GM23248 (cell line): ENCODE results near the gene CA11. TPM values are rescaled to one million over a fixed set of nuclear protein-coding genes. Genes with fewer than 3 reads are reported as not detected.
"Not testable (repeated sequence)": the region's sequence is repeated elsewhere in the genome, so short reads cannot be mapped to it uniquely, and the experiment has no call there.

Experiments
- DNase-seq: peaks from one replicate; pipeline ENCODE4 v3.0.0-alpha.2; 2015
- H2AFZ ChIP-seq: fragments of 200-600 bp; sonication (generic); 2 replicates; pipeline ENCODE4 v1.6.1; 2016; ENCODE audit warnings: antibody characterized with exemption
- H3F3A ChIP-seq: fragments of 200-600 bp; sonication (generic); 2 replicates; pipeline ENCODE4 v1.6.1; 2016; ENCODE audit warnings: mild to moderate bottlenecking, antibody characterized with exemption, mixed run types; ENCODE audit not compliant: insufficient read depth
- H3K27ac ChIP-seq: fragments of 200-600 bp; sonication (generic); 2 replicates; pipeline ENCODE4 v1.5.1; 2016; ENCODE audit warnings: mild to moderate bottlenecking
- H3K27me3 ChIP-seq: fragments of 200-600 bp; sonication (generic); replicated peaks from 2 replicates; pipeline ENCODE4 v1.6.1; 2016; ENCODE audit warnings: mild to moderate bottlenecking; ENCODE audit not compliant: insufficient read depth
- H3K36me3 ChIP-seq: fragments of 200-600 bp; sonication (generic); 2 replicates; pipeline ENCODE4 v1.6.1; 2016; ENCODE audit warnings: low read depth, mild to moderate bottlenecking
- H3K4me1 ChIP-seq: fragments of 200-600 bp; sonication (generic); 2 replicates; pipeline ENCODE4 v1.6.1; 2016; ENCODE audit warnings: mild to moderate bottlenecking; ENCODE audit not compliant: insufficient read depth
- H3K4me2 ChIP-seq: fragments of 200-600 bp; sonication (generic); one replicate; pipeline ENCODE4 v1.6.1; 2016; ENCODE audit warnings: mild to moderate bottlenecking; ENCODE audit not compliant: unreplicated experiment
- H3K4me3 ChIP-seq: fragments of 200-600 bp; sonication (generic); 2 replicates; pipeline ENCODE4 v1.5.1; 2016; ENCODE audit warnings: mild to moderate bottlenecking
- H3K79me2 ChIP-seq: fragments of 200-600 bp; sonication (generic); 2 replicates; pipeline ENCODE4 v1.6.1; 2016; ENCODE audit warnings: mild to moderate bottlenecking; ENCODE audit not compliant: insufficient read depth
- H3K9ac ChIP-seq: fragments of 200-600 bp; sonication (generic); 2 replicates; pipeline ENCODE4 v1.6.1; 2016; ENCODE audit warnings: mild to moderate bottlenecking
- H3K9me2 ChIP-seq: fragments of 200-600 bp; sonication (generic); 2 replicates; pipeline ENCODE4 v1.6.1; 2016; ENCODE audit warnings: mixed run types, mild to moderate bottlenecking, moderate library complexity; ENCODE audit not compliant: insufficient read depth
- H3K9me3 ChIP-seq: fragments of 200-600 bp; sonication (generic); one replicate; pipeline ENCODE4 v1.6.1; 2017; ENCODE audit warnings: low read depth
- H4K20me1 ChIP-seq: fragments of 200-600 bp; sonication (generic); 2 replicates; pipeline ENCODE4 v1.6.0; 2016; ENCODE audit not compliant: insufficient read depth
- EZH2 ChIP-seq: fragments of 200-600 bp; sonication (generic); IDR thresholded peaks from 2 replicates; pipeline ENCODE4 v1.6.1; 2018; ENCODE audit warnings: antibody characterized with exemption, mild to moderate bottlenecking; ENCODE audit not compliant: insufficient read depth, poor library complexity, severe bottlenecking
- EZH2phosphoT487 ChIP-seq: fragments of 200-600 bp; sonication (generic); IDR thresholded peaks from 2 replicates; pipeline ENCODE4 v1.6.1; 2018; ENCODE audit warnings: antibody characterized with exemption, moderate library complexity, mild to moderate bottlenecking, low read depth; ENCODE audit not compliant: insufficient read depth
- WGBS, 2 experiments: methylation state at CpG; one replicate each; pipeline ENCODE4 v1.1.6; 2015 to 2017; ENCODE audit warnings: low lambda C conversion rate in 2 of 2, low coverage in 1 of 2; ENCODE audit errors: missing lambda C conversion rate in 2 of 2; 5-methylcytosine and 5-hydroxymethylcytosine counted together
- in situ Hi-C: fragments of 300-500 bp; cut with MboI; formaldehyde crosslinking; loops from 2 replicates; pipeline ENCODE4 v1.15.0; 2020
- polyA plus RNA-seq: library from polyadenylated mRNA; unstranded; fragments of >200 nt; fragmentation: Nextera tagmentation; extraction: Ambion mirVana; gene quantifications from 2 replicates; pipeline ENCODE4 v1.2.1, GENCODE V29; 2016
- total RNA-seq: library from RNA; depleted of rRNA; stranded (reverse); fragments of >200 nt; shearing (Covaris generic); gene quantifications from 2 replicates; pipeline ENCODE4 v1.2.3, GENCODE V29; 2014

Gene CA11
- total and polyA plus RNA-seq, 2 experiments from 2014 or later, result 1.1 to 2.7 TPM

- H3K27me3 ChIP-seq, result no peaks in the 10 kb centered on the region
- no peaks in the 10 kb centered on the region for H3K36me3 ChIP-seq
- H3K9ac ChIP-seq, result peak overlapping the region; percentile 72
- no peaks in the 10 kb centered on the region for H3K79me2 ChIP-seq
- H3F3A ChIP-seq, result peaks cover 24% of the 10 kb centered on the region
- TF ChIP-seq EZH2phosphoT487 (no peak), EZH2 (no peak)
- peak overlapping the region; percentile 66 for H3K27ac ChIP-seq
- no peaks in the 10 kb centered on the region for H3K9me3 ChIP-seq
- in situ Hi-C loops, result no loop called here
- peaks cover 36% of the 10 kb centered on the region for H3K4me1 ChIP-seq
- WGBS, 2 experiments, result 68 to 72% methylated on average over 22 of the region's 22 CpGs
- H3K9me2 ChIP-seq, result no peaks in the 10 kb centered on the region
- no peaks in the 10 kb centered on the region for H4K20me1 ChIP-seq
- H2AFZ ChIP-seq, result peak overlapping the region; percentile 74
- peak; percentile 52 for DNase-seq
- peak overlapping the region; percentile 90 for H3K4me2 ChIP-seq
- H3K4me3 ChIP-seq, result no peak overlapping the region
Observed at GRCh38 chr19:48633148-48634035, 12.6 kb downstream of the CA11 start.

- Histone ChIP-seq H4K20me1 (no peaks in the 10 kb centered on the region), H3K36me3 (no peaks in the 10 kb centered on the region), H3K9ac (peak overlapping the region; percentile 72; the same call in 1 of the 2 replicates), H3K27me3 (no peaks in the 10 kb centered on the region), H3F3A (peaks cover 24% of the 10 kb centered on the region), H3K4me1 (peaks cover 35% of the 10 kb centered on the region), H2AFZ (no peak overlapping the region), H3K9me3 (no peaks in the 10 kb centered on the region), H3K4me3 (no peak overlapping the region), H3K4me2 (no peak overlapping the region), H3K9me2 (no peaks in the 10 kb centered on the region), H3K27ac (peak overlapping the region; percentile 47), H3K79me2 (no peaks in the 10 kb centered on the region)
- DNase-seq, result peak; percentile 71
- in situ Hi-C loops, result no loop called here
- TF ChIP-seq EZH2phosphoT487, result no peak
- no peak for TF ChIP-seq EZH2
Observed at GRCh38 chr19:48632692-48633147, 13.3 kb downstream of the CA11 start.

GRCh38 chr19:48632286-48632685, 13.7 kb downstream of the CA11 start:
- DNase-seq, H3K4me3 ChIP-seq, H3K9me2 ChIP-seq, H3K9me3 ChIP-seq, H3K27me3 ChIP-seq, H3K4me2 ChIP-seq, H4K20me1 ChIP-seq, H3K36me3 ChIP-seq, H3K79me2 ChIP-seq, H2AFZ ChIP-seq, in situ Hi-C loops: not testable (repeated sequence)
- 77 to 78% methylated on average over 11 of the region's 11 CpGs for WGBS, 2 experiments
- Histone ChIP-seq H3K4me1 (peaks cover 35% of the 10 kb centered on the region), H3F3A (peaks cover 24% of the 10 kb centered on the region), H3K9ac (0 out of 2 replicates have a peak overlapping the region, but pooled peaks have one; percentile 72), H3K27ac (peak overlapping the region; percentile 47)

GRCh38 chr19:48631225-48631624, 14.8 kb downstream of the CA11 start:
- TF ChIP-seq EZH2 (no peak), EZH2phosphoT487 (no peak)
- no peak overlapping the region for H3K4me2 ChIP-seq
- peaks cover 15% of the 10 kb centered on the region for H3F3A ChIP-seq
- H3K9me3 ChIP-seq, result no peaks in the 10 kb centered on the region
- H3K4me3 ChIP-seq, result no peak overlapping the region
- no peak for DNase-seq
- in situ Hi-C loops, result no loop called here
- H3K9me2 ChIP-seq, result no peaks in the 10 kb centered on the region
- 86 to 93% methylated on average over 3 of the region's 3 CpGs for WGBS, 2 experiments
- H3K27ac ChIP-seq, result no peak overlapping the region
- no peak overlapping the region for H3K9ac ChIP-seq
- H4K20me1 ChIP-seq, result no peaks in the 10 kb centered on the region
- no peaks in the 10 kb centered on the region for H3K79me2 ChIP-seq
- peaks cover 28% of the 10 kb centered on the region for H3K4me1 ChIP-seq
- H2AFZ ChIP-seq, result no peak overlapping the region
- no peaks in the 10 kb centered on the region for H3K36me3 ChIP-seq
- no peaks in the 10 kb centered on the region for H3K27me3 ChIP-seq
